LNCAP (cell line): ENCODE measurements around the gene ZC2HC1B.

Source experiments
- TF ChIP-seq, protein P1 (sequence below): fragments of 450-650 bp; IDR thresholded peaks from 2 replicates; pipeline ENCODE4 v1.5.1; 2017; ENCODE audit warnings: mild to moderate bottlenecking

The ZC2HC1B gene

DNA sequence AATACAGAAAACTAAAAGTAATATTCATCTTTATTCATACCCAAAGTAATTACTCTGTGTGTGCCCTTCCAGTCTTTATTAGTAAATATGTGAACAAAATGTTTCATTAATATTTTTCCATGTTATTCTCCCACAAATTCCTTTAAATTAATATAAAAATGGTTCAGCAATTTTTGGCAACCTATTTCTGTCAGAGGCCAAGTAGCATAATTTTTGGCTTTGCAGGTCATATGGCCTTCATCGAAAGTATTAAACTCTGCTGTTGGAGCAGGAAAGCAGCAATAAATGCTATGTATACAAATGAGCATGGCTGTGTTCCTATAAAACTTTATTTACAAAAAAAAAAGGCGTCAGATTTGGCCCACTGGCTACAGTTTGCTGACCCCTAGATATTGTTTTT lies 16.1 kb downstream of the ZC2HC1B start:
- TF ChIP-seq, protein P1, sequence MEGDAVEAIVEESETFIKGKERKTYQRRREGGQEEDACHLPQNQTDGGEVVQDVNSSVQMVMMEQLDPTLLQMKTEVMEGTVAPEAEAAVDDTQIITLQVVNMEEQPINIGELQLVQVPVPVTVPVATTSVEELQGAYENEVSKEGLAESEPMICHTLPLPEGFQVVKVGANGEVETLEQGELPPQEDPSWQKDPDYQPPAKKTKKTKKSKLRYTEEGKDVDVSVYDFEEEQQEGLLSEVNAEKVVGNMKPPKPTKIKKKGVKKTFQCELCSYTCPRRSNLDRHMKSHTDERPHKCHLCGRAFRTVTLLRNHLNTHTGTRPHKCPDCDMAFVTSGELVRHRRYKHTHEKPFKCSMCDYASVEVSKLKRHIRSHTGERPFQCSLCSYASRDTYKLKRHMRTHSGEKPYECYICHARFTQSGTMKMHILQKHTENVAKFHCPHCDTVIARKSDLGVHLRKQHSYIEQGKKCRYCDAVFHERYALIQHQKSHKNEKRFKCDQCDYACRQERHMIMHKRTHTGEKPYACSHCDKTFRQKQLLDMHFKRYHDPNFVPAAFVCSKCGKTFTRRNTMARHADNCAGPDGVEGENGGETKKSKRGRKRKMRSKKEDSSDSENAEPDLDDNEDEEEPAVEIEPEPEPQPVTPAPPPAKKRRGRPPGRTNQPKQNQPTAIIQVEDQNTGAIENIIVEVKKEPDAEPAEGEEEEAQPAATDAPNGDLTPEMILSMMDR, result no peak

DNA sequence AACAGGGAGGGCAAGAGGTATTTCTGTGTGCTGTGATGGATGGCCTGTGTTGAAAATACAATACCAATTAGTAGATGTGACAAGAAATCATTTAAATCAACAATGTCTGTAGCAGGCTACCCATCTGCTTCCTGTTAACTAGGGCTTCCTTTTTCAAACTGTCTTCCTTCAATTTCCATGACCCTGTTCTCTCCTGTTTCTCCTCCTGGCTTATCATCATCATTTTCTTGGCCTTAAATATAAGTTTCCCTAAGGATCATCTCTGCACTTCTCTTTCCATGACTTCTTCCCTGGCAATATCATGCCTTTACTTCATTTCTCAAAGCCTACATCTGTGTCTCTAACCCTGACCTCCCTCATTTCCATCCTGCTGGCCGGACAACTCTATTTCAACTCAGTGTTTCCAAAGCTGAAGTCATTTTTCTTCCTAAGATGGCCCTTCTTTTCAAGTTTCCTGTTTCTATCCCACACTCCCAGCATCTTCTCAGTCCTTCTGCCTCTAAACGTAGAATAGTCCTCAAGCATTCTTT lies 18.2 kb downstream of the ZC2HC1B start:
- TF ChIP-seq, protein P1, result no peak

DNA sequence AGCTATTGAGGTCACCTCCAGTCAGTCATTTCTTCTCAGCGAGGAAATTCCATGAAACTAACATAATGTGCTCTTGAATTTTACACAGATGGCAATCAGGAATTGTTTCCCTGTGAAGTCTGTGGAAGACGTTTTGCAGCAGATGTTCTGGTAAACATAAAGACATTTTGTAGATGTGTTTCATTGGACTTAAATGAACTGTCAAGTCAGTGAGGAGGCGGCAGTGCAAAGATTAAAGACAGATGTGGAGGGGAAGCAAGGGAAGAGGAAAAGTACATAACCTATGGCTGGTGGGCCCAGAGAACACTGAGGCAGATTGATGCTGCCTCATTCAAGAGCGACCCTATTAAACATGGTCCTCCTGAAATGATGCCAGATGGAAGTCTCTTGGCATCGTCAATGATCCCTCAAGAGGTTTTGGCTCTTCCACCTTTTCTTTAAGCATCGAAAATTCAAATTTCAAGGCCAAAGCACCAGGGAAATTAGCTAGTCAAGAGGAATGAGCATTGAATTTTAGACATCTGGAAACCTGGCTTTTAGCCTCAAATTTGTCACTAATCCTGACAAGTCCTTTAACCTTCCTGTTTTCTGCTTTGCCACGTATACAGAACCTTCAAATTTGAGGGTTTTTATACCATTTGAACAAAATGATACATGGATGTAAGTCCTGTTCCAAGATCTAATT lies 20.1 kb downstream of the ZC2HC1B start:
- TF ChIP-seq, protein P1, result no peak

GRCh38 chr6:143885116-143885515 lies 20.8 kb downstream of the ZC2HC1B start:
- TF ChIP-seq, protein P1, result no peak

DNA sequence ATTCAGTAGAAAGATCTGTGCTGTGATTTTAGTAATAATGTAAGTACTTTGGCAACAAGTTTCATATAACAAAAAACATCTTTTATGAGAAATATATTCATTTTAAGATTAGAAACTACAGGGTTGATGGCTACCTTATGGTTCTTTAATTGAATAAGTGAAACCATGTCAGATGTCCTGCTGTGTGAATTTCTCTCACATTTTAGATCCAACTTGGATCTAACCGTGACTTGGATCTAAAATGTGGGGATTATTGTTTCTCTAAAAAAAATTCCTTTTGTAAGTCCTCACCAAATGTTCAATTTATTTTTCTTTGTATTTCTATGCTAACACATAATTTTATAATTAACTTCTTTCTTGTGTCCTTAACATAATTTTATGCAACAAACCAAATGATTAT lies 30.4 kb downstream of the ZC2HC1B start:
- TF ChIP-seq, protein P1, result no peak

GRCh38 chr6:143896126-143896860 lies 32.0 kb downstream of the ZC2HC1B start:
- TF ChIP-seq, protein P1, result no peak

GRCh38 chr6:143900358-143900757 lies 36.1 kb downstream of the ZC2HC1B start:
- TF ChIP-seq, protein P1, result no peak
